Measurements from ENCODE around the gene CMTM7.
"Not testable (repeated sequence)": the region's sequence is repeated elsewhere in the genome, so short reads cannot be mapped to it uniquely, and the experiment has no call there.

Gene CMTM7

DNA sequence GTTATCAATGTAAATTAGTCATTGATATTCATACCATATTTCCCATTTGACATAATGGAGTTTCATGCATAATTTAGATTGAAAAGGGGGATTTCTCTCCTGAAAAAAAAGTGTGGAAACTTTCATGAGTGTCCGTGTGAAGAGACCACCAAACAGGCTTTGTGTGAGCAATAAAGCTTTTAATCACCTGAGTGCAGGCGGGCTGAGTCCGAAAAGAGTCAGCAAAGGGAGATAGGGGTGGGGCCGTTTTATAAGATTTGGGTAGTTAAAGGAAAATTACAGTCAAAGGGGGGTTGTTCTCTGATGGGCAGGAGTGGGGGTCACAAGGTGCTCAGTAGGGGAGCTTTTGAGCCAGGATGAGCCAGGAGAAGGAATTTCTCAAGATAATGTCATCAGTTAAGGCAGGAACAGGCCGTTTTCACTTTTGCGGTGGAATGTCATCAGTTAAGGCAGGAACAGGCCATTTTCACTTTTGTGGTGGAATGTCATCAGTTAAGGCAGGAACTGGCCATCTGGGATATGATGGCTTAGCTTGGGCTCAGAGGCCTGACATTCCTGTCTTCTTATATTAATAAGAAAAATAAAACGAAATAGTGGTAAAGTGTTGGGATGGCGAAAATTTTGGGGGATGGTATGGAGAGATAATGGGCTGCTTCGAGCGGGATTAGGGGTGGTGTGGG, 69.3 kb downstream of the CMTM7 start:
- DNase-seq, result not testable (repeated sequence)

DNA sequence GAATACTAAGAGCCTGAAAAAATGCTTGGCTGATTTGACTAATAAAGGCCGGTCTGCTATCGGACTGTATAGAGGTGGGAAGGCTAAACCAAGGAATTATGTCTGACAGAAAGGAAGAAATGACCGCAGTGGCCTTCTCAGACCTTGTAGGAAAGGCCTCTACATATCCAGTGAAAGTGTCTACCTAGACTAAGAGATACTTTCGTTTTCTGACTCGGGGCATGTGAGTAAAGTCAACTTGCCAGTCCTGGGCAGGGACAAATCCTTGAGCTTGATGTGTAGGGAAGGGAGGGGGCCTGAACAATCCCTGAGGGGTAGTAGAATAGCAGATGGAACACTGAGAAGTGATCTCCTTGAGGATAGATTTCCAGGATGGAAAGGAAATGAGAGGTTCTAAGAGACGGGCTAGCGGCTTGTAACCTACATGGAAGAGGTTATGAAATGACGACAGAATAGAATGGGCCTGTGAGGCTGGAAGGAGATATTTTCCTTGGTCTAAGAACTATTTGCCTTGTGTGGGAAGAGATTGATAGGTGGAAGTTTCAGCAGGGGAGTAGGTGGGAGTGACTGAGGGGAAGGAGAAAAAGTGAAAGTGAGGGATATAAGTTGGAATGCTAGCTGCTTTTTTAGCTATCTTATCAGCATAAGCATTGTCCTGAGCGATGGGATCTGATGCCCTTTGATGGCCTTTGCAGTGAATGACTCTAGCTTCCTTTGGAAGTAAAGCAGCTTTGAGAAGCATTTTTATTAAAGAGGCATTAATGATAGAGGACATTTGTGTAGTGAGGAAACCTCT, 70.7 kb downstream of the CMTM7 start:
- DNase-seq, result not testable (repeated sequence)

DNA sequence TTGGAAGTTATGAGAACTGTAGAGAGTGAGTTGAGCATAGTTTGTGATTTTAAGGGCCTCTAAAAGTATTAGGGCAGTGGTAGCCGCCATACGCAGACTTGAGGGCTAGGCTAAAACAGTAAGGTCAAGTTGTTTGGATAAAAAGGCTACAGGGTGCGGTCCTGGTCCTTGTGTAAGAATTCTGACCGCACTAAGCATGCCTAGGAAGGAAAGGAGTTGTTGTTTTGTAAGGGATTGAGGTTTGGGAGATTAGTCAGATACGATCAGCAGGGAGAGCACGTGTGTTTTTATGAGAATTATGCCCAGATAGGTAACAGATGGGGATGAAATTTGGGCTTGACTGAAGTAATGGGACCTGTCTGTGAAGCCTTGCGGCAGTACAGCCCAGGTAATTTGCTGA, 71.8 kb downstream of the CMTM7 start:
- DNase-seq, result peak; percentile 25

DNA sequence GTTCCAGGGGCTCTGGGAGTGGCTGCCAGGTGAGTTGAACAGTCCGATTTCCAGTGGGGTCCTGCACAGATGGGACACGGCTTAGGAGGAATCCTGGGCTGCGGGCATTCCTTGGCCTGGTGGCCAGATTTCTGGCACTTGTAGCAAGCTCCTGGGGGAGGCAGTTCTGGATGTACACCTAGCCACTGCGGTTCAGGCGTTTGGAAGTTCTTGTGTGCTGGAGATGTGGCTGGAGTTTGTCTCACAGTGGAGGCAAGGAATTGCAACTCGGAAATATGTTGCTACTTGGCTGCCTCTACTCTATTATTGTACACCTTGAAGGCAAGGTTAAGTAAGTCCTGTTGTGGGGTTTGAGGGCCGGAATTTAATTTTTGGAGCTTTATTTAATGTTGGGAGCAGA, 73.1 kb downstream of the CMTM7 start:
- not testable (repeated sequence) for DNase-seq

DNA sequence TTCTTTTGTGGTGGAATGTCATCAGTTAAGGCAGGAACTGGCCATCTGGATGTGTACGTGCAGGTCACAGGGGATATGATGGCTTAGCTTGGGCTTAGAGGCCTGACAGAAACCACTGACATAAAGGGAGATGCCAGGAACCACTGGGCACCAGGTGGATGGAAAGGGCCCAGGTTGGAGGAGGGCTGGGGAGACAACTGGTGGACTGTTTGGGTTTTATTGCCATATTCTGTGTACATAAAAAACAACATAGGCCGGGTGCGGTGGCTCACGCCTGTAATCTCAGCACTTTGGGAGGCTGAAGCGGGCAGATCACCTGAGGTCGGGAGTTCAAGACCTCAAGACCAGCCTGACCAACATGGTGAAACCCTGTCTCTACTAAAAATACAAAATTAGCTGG, 75.2 kb downstream of the CMTM7 start:
- not testable (repeated sequence) for DNase-seq

DNA sequence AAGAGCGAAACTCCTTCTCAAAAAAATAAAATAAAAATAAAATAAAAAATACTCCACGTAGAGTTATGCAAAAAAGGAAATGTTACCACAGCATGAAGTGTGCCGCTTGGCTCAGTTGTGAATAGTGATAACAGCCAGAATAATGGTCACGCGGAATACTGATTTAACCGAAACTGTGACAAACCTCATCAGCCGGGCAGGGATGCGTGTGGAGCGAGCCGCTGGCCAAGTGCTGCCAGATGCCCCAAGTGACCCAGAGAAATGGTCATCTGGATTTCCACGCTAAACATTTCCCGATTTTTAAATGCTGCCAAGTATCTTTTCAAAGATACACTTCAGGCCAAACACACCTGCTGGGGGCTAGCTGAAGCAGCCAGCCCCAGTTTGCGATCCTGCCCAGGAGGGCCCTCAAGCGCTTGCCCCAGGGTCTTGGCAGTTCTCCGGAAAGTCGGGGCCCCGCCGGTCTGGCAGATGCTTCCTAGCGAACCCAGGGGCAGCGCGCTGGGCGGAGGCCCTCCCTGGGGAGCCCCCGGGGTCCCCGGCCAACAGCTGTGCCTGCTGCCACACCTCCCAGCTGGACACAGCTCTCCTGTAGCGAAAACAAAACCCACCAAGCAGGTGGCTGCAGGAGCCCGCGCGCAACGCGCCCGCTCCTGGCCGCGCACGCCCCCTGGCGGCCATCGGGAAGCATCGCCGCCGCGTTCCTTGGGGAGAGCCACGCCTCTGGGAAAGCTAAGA, 75.8 kb downstream of the CMTM7 start:
- peak; percentile 67 for DNase-seq

DNA sequence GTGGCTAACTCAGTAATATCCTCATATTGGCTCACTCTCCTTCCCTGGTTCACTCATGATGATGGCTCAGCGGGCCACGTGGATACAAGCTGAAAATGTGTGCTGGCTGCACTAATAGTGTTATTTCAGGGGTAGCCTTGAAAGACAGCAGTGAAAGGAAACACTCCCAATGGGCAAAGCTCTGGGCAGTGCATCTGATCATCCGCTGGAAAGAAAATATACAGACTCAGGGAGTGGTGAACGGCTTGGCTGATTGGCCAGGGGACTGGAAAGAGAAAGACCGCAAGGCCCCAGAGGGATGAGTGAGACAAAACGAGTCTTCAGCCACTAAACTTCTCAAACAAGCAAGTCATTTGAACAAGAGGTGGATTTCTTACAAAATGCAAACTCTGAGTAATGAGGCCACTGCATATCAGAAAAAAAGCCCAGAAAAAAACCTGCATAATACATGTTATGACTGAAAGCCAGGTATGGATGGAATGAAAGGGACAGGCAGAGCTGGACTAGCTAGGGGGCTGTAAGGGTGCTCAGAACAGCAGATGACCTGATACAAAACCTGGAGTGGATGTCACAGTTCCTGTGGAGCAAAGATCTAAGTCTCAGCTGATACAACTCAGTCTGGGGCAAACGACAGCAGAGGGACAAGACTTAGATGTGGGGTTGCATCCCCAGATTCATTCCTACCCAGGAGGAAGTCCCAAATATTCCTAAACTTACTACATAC, 77.7 kb downstream of the CMTM7 start:
- no peak for DNase-seq

DNA sequence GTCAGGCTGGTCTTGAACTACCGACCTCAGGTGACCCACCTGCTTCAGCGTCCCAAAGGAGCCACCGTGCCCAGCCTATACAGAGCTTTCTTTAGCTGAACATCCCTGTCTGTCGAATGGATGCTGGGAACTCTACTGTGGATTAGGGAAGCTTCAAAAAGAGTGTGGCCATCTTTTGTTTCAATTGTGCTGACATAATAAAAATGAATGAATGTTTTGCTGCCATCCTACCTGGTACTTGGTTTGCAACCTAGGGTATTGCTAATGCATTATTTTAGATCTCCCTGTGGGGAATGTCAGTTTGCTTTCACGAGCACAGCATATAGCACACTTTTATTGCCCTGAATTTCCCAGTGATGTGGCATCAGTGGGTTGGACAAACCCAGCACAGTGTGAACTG, 78.7 kb downstream of the CMTM7 start:
- no peak for DNase-seq

DNA sequence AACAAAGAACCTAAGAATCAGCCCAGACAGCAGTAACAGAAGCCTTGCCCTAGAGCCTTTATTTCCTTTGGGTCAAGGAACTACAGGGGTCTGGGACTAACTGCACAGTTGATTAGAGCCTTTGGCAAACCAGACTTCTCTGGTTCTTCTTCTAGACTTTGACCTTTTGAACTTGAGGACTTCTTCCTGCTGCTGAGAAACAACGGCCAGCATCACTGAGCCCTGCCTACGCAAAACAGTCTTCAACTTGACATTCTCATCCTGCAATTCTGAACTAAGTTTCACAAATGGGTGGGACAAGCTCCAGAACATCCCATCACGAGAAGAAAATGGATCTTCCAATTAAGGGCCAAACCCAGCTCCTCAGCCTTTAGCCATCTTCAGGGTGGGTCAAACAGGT, 79.6 kb downstream of the CMTM7 start:
- DNase-seq, result no peak

DNA sequence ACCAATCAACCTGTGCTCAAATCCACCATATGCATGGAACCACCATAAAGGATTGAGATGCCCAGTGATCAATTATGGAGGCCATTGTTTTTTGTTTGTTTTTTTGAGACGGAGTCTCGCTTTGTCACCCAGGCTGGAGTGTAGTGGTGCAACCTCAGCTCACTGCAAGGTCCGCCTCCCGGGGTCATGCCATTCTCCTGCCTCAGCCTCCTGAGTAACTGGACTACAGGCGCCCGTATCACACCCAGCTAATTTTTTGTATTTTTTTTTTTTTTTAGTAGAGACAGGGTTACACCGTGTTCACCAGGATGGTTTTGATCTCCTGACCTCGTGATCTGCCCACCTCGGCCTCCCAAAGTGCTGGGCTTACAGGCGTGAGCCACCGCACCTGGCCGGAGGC, 80.5 kb downstream of the CMTM7 start:
- DNase-seq, result not testable (repeated sequence)

DNA sequence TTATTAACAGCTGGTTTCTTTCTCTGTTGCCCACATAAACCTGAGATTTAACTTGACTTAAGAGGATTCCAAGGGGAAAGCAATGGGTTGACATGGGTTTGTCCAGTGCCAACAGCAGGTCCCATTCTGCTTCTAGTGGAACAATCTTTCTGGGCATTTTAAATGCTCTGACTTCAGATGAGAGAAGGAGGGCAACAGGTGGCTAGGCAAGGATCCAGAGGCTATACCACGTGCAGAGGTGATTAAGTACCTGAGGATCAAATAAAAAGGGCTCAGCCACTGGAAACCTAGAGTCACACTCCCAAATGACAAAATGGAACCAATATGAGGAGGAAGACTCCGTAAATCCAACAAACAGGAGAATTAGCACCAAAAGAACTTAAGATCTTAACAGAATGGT, 82.5 kb downstream of the CMTM7 start:
- DNase-seq, result no peak

DNA sequence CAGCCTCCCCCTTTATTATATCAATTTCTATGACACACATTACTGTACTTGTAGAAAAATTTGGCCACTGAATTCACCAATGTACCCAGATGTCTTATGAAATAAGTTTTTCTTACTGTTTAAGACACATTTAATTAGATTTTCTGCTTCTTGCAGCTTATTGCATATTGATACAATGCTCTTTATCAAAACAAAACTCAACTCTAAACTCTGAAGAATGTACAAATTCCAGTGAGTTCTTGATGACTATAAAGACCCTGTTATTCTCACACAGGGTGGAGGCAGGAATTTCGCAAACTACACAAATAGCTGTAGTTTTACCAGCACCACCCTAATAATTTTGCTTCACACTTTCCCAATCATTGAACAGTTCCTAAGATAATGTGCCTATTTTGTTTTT, 89.0 kb downstream of the CMTM7 start:
- DNase-seq, result no peak

DNA sequence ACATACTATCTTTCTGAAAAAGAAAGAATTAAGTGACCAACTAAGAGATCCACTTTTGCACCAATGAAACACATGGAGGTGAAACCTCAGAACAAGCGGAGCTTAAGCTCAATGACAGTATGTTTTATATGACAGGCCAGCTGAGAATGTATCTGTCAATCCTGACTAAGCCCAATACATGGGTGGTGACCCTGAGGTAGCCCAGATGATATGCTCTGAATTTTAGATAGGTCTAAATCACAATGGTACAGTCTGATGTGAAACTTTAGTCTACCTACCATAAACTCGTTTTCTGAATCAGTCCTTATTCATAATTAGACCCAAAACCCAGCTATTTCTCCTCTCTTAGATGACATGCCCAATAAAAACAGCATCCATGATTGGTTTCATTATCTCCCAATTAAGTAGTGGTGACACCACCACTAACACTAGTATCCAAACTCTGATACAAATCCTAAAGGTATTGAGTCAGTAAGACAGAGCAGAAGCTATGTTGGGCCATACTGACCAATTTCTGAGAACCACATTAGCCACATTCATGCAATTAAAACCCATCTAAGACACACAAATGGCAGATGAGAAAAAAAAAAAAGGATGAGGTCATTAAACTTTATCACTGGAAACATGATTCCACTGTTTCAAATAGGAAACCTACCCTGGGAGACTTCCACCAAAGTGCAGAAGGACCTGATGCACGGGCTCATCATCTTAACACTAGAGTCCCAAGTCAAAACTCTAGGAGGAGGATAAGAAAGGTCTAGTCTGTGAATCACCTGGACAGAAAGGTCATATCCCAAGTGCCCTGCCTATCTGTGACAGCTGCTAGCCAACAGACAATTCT, 90.4 kb downstream of the CMTM7 start:
- DNase-seq, result no peak

DNA sequence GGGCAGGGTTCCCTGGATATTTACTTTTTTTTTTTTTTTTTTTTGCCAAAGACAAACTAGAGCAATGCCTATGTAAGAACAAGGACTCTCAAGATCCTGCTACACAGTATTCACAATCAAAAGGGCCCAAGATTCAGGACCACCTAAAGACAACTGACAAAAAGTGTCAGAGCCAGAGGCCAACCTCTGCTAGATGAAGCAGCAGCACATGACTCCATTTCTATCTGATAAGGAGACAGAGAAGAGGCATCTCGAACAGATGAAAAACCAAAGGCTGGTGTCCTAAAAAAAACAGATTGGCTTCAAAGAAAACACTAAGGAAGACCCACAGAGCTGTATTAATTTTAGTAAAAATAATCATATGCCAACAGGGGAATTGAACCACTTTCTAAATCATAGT, 91.0 kb downstream of the CMTM7 start:
- DNase-seq, result no peak

DNA sequence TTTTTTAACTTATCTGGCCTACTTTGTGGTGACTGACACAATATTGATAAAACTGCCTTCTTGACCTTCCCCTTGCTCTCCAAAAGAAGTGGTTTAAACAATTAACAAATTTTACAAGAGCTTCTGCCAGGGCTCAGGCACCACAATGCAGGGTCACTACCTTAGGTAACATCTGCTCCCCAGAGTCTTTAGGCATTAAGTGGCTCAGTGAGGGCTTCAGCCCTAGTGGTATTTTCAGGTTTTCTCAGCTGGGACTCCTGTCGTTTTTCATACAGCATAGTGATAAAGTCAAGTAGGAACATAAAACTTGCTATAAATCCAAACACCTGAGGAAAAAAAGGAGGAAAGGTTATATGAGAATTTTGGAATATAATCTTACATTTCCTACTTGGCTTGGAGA, 92.1 kb downstream of the CMTM7 start:
- DNase-seq, result peak; percentile 82

DNA sequence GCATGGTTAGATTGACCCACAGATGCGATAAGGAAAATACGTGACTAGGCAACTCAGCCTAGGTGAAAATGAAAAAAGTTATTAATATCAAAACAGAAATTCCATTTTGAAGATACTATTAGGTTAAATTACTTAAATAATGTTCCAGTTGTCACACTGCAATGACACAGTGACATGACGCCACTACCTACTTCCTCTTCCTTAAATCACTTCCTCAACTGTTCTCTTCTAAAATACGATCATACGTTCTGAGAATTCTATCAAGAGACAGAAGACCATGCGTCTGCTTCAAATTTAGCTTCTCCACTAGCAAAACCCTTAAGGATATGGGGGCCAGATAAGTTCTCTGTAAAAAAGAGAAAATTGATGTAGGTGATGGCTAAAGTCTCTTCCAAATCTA, 92.8 kb downstream of the CMTM7 start:
- DNase-seq, result no peak

DNA sequence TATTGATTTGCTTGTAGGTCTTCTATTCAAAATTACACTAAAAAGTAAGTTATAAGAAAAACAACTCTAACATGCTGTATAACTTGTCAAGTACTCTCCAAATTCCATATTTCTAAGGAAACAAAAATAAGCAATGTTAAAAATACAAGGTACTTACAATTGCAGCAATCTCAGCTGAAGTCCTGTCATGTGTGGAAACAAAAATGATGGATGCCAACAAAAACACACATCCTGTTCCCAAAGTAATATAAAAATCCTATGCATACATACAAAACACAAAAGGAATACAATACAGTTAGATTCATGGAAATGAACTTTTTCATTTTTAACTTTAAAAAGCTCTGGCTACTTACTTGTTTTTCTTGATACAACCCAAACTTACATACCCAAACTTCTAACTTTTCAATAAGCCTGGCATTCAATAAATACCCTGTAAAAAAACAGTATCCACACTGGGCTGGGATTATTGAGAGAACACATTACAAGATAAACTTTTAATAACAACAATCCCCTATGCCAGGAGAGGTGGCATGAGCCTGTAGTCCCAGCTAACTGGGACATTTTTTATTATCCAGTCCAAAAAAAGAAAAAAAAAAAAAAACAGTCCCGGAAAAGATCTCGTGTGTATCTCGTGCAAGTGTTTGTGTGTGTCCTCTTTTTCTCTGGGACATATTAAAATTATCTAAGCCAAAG, 96.3 kb downstream of the CMTM7 start:
- DNase-seq, result no peak

DNA sequence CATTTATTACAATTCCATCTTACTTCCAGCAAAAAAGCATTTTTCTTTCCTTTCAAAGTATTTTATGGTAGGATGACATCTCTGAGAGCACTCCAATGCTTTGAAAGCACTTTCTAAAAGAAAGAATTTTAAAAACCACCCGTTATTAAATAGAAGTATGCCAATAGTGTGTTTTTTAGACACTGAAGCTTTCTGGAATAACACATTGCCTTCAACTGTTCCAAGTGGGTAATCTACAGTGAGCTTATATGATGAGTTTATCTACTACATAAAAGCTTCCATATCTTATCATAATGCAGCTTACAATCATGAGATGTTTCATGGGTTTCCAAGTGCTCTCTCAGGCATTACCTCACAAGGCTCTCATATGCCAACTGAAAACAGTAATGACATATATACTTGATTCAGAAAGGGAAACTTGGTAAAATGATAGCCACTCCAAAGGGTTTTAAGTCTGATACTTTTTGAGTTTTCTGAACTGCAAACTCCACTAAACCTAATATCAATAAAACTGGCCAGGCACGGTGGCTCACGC, 96.9 kb downstream of the CMTM7 start:
- no peak for DNase-seq

DNA sequence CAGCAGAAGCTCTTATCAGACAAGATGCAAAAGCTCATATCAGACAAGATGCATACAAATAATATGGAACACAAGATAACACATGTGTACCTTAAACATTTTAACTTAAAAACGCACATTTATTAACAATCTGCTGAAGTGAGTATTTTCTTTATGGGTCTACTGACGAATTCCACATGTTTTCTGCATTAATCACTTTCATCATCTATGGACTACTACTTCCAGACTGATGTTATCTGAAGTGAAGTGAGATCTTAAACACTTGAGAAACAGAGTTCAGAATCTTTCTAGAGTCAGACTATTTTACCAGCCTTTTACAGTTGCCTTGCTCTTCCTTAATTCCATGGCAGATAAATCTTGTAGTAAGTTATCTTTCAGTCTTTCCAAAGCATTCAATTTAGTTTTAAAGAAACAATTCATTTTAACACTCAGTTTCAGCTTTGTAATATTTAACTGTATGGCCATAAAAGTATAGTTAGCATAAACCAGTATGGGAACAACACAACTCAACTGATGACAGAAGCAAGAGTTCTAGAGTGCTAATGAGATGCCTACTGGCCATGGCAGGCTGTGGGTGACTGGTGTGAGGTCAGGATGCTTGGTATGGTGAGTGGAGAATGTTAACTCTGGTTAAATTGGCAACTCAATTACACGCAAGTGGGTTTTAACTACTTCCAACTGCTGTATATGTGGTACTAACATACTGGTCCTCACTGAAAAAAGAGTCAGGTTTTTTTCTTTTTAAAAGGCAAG, 101.2 kb downstream of the CMTM7 start:
- no peak for DNase-seq

Measured in NCI-H82 (cell line).